K562 (cell line): ENCODE measurements around the gene SLC24A1. TPM values are rescaled to one million over a fixed set of nuclear protein-coding genes. Genes with fewer than 3 reads are reported as not detected.

Experiments used
- ASH1L ChIP-seq: fragments of 450-650 bp; IDR thresholded peaks from 2 replicates; pipeline ENCODE4 v1.6.1; 2018; ENCODE audit warnings: borderline replicate concordance, mild to moderate bottlenecking, low read depth; ENCODE audit not compliant: partially characterized antibody
- CBFA2T2 ChIP-seq: fragments of 450-650 bp; conservative IDR thresholded peaks from 2 replicates; pipeline ENCODE4 v1.6.1; 2017; ENCODE audit warnings: mild to moderate bottlenecking
- CSDE1 ChIP-seq, 2 experiments: fragments of 450-650 bp; IDR thresholded peaks; 2 replicates each; pipeline ENCODE4 v1.6.1; 2016; ENCODE audit warnings: mild to moderate bottlenecking in 1 of 2
- DMBX1 ChIP-seq: fragments of 250-450 bp; sonication (Bioruptor Pico); IDR thresholded peaks from 2 replicates; pipeline ENCODE4 v1.8.0; 2022; ENCODE audit warnings: inconsistent platforms, mild to moderate bottlenecking, moderate library complexity, borderline replicate concordance
- EGR1 ChIP-seq: fragments of 450-650 bp; conservative IDR thresholded peaks from 2 replicates; pipeline ENCODE4 v1.6.1; 2017; ENCODE audit warnings: mild to moderate bottlenecking
- ETS2 ChIP-seq: IDR thresholded peaks from 2 replicates; pipeline ENCODE4 v1.6.1; 2016; ENCODE audit warnings: borderline replicate concordance, missing genetic modification characterization, mild to moderate bottlenecking, moderate library complexity, missing compliant biosample characterization; ENCODE audit not compliant: poor library complexity, severe bottlenecking
- PRMT5 ChIP-seq: sonication (generic); formaldehyde crosslinking; IDR thresholded peaks from 2 replicates; pipeline ENCODE4 v1.5.0; 2020; ENCODE audit warnings: missing genetic modification reagents
- RBM39 ChIP-seq: fragments of 200-400 bp; formaldehyde crosslinking; optimal IDR thresholded peaks from 2 replicates; pipeline ENCODE3; 2018; ENCODE audit warnings: low read depth, low read length
- SNRNP70 ChIP-seq: fragments of 200-400 bp; formaldehyde crosslinking; optimal IDR thresholded peaks from 2 replicates; pipeline ENCODE3; 2017; ENCODE audit warnings: low read depth, low read length
- ZC3H4 ChIP-seq: sonication (generic); formaldehyde crosslinking; IDR thresholded peaks from 2 replicates; pipeline ENCODE4 v1.9.0; 2021; ENCODE audit warnings: missing genetic modification reagents, borderline replicate concordance
- ZNF165 ChIP-seq: fragments of 250-450 bp; sonication (Bioruptor Pico); IDR thresholded peaks from 2 replicates; pipeline ENCODE4 v1.4.0; 2020; ENCODE audit warnings: borderline replicate concordance
- ZNF561 ChIP-seq: fragments of 450-650 bp; formaldehyde crosslinking; conservative IDR thresholded peaks from 2 replicates; pipeline ENCODE4 v1.4.0; 2020; ENCODE audit warnings: mild to moderate bottlenecking, moderate library complexity
- ZNF778 ChIP-seq: fragments of 450-650 bp; formaldehyde crosslinking; IDR thresholded peaks from 2 replicates; pipeline ENCODE4 v1.4.0; 2020; ENCODE audit warnings: mild to moderate bottlenecking, moderate library complexity
- polyA plus RNA-seq, 8 experiments: library from polyadenylated mRNA; depleted of rRNA in 4 of 8; stranded (reverse) in 5 of 8; unstranded in 3 of 8; fragments of >200 nt; fragmentation: Nextera tagmentation in 2 of 8; fragmentation: Illumina TruSeq in 1 of 8; extraction: Ambion mirVana in 2 of 8; extraction: Trizol in 1 of 8; gene quantifications; 2 replicates each; pipeline versions ENCODE4 v1.2.1 to v1.2.3, GENCODE V29; 2011 to 2014; ENCODE audit warnings: inconsistent platforms in 1 of 8, missing spikeins in 1 of 8
- total RNA-seq, 7 experiments: library from RNA; depleted of rRNA in 6 of 7; stranded (reverse); fragments of >200 nt in 6 of 7; fragmentation: Illumina TruSeq in 2 of 7; extraction: Trizol in 2 of 7; gene quantifications; 2 replicates each; pipeline versions ENCODE4 v1.2.1 to v1.2.3, GENCODE V29; 2011 to 2021; ENCODE audit warnings: low replicate concordance in 1 of 7
- TF ChIP-seq, protein P1 (sequence below), 2 experiments: fragments of 450-650 bp; IDR thresholded peaks; 2 replicates each; pipeline ENCODE4 v1.6.1; 2018; ENCODE audit warnings: mild to moderate bottlenecking in 2 of 2, low read depth in 1 of 2; ENCODE audit not compliant: partially characterized antibody in 2 of 2
- TF ChIP-seq, protein P2 (sequence below): fragments of 250-450 bp; sonication (Bioruptor Pico); IDR thresholded peaks from 2 replicates; pipeline ENCODE4 v1.5.0; 2021; ENCODE audit warnings: mild to moderate bottlenecking, moderate library complexity
- TF ChIP-seq, protein P3 (sequence below): fragments of 150-350 bp; IDR thresholded peaks from 2 replicates; pipeline ENCODE4 v1.6.1; 2014; ENCODE audit warnings: low read depth, mild to moderate bottlenecking, low read length, borderline replicate concordance

Gene SLC24A1
- total and polyA plus RNA-seq, 9 of the 15 experiments (the other 6 are each of a cell fraction or from before 2014, with no cell fraction given) = 3.1 to 8.2 (median 5.5) TPM

DNA sequence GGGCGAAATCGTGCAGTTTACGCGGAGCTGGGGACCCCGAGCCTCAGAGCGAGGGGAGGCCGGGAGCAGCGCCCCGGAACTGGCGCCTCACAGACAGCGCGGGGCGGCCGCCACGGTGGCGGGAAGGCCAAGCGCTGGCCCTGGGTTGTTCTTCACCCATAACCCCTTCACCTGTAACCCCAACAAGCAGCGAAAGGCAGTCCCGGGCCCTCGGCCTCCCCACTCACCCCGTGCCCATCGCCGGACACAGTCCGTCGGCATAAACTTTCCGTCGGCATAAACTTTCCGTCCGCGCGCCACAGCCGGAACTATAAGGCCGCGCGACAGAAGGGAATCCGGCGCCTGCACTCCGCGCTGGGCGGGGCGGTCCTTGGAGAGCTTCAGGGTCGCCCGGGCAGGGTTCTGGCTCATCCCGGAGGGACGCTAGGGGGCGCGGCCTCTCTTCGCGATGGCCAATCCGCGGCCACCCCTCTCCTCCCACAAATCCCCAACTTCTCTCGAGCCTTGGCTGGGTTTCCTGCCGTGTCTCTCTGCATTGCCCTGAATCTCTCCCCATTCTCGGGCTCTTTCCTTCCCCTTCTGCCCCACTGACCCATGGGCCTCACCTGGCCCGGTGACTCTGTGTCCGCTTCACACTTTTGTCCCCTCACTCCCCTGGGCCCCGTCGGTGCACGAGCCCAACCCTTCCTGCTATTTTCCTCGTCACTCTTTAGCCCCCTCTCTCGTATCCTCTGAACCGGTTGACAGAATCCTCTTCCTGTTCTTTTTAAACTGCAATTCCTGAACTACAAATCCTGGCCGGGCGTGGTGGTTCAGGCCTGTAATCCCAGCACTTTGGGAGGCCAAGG, 10.6 kb upstream of the SLC24A1 start, which contains the start of gene INTS14 (continued):
- TF ChIP-seq PRMT5 (CRISPR knock-in tag) (no peak; the same call in 1 of the 2 replicates), ZC3H4 (CRISPR knock-in tag) (no peak), ZNF778 (CRISPR knock-in tag) (no peak), CBFA2T2 (no peak), ZNF165 (no peak), ETS2 (tag) (no peak), CSDE1 (IDR thresholded peaks at IDR 0.05) (peak in 1 of 2 experiments; percentile 18; a peak in 1 of 4 replicates), EGR1 (peak; percentile 31; the same call in 1 of the 2 replicates), RBM39 (no peak), ZNF561 (no peak), SNRNP70 (no peak), DMBX1 (CRISPR knock-in tag) (0 out of 2 replicates have a peak, but pooled peaks have one; percentile 49), ASH1L (no peak)
- TF ChIP-seq, protein P1, sequence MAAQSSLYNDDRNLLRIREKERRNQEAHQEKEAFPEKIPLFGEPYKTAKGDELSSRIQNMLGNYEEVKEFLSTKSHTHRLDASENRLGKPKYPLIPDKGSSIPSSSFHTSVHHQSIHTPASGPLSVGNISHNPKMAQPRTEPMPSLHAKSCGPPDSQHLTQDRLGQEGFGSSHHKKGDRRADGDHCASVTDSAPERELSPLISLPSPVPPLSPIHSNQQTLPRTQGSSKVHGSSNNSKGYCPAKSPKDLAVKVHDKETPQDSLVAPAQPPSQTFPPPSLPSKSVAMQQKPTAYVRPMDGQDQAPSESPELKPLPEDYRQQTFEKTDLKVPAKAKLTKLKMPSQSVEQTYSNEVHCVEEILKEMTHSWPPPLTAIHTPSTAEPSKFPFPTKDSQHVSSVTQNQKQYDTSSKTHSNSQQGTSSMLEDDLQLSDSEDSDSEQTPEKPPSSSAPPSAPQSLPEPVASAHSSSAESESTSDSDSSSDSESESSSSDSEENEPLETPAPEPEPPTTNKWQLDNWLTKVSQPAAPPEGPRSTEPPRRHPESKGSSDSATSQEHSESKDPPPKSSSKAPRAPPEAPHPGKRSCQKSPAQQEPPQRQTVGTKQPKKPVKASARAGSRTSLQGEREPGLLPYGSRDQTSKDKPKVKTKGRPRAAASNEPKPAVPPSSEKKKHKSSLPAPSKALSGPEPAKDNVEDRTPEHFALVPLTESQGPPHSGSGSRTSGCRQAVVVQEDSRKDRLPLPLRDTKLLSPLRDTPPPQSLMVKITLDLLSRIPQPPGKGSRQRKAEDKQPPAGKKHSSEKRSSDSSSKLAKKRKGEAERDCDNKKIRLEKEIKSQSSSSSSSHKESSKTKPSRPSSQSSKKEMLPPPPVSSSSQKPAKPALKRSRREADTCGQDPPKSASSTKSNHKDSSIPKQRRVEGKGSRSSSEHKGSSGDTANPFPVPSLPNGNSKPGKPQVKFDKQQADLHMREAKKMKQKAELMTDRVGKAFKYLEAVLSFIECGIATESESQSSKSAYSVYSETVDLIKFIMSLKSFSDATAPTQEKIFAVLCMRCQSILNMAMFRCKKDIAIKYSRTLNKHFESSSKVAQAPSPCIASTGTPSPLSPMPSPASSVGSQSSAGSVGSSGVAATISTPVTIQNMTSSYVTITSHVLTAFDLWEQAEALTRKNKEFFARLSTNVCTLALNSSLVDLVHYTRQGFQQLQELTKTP (IDR thresholded peaks at IDR 0.05; ENCODE audit: low read depth in 1 of 2, partially characterized antibody in 2 of 2) = no peak
- TF ChIP-seq, protein P2, sequence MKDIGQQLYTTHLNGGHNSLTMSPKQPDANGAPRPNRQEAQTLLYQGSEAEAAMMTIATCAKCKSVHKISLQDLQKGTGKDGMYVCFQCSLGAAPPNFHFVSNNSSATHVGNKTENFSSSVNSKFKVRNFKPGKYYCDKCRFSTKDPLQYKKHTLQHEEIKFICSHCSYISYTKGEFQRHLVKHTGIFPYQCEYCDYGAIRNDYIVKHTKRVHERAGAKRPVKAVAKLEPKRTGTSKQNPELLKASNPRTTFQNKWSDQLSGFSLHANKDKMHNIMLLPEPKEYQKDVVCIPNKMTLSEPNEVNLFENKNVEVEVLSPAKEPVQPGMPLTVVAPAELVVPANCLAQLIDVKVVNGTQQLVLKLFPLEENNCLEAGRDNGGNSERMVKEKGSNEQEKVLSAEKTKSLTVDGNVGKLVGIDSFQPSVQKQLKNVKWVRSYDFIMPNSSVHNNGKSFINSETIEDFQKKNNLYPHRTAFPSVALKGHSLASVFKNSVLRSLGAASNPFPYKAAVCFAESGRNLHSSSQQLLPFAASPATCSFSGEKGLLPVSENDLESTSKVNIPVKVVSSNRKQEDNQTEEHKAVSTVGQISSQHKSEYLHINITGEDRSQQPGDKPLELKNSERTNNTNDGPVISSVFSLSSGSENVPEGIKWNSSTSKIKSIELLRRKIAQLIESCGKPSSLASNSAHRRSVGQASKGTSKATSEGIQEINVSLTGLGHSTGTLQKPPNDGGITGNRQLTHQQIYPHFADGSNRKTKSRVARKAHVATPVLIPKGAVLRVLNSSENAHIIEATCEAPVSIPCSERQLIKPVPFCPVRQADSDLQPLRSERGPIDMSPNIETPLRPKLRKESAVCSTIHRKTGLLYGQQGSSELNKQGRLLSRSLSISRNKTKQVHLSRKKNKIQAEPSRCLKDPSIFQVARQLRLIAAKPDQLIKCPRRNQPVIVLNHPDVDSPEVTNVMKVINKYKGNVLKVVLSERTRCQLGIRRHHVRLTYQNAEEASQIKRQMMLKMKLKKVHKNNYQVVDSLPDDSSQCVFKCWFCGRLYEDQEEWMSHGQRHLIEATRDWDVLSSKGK = no peak
- TF ChIP-seq, protein P3, sequence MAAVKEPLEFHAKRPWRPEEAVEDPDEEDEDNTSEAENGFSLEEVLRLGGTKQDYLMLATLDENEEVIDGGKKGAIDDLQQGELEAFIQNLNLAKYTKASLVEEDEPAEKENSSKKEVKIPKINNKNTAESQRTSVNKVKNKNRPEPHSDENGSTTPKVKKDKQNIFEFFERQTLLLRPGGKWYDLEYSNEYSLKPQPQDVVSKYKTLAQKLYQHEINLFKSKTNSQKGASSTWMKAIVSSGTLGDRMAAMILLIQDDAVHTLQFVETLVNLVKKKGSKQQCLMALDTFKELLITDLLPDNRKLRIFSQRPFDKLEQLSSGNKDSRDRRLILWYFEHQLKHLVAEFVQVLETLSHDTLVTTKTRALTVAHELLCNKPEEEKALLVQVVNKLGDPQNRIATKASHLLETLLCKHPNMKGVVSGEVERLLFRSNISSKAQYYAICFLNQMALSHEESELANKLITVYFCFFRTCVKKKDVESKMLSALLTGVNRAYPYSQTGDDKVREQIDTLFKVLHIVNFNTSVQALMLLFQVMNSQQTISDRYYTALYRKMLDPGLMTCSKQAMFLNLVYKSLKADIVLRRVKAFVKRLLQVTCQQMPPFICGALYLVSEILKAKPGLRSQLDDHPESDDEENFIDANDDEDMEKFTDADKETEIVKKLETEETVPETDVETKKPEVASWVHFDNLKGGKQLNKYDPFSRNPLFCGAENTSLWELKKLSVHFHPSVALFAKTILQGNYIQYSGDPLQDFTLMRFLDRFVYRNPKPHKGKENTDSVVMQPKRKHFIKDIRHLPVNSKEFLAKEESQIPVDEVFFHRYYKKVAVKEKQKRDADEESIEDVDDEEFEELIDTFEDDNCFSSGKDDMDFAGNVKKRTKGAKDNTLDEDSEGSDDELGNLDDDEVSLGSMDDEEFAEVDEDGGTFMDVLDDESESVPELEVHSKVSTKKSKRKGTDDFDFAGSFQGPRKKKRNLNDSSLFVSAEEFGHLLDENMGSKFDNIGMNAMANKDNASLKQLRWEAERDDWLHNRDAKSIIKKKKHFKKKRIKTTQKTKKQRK = no peak
